ENCODE measurements around the gene TRIM16.
A peak's percentile ranks its signal among the peaks of the same experiment; 100 is the strongest.
"Not testable (repeated sequence)": the region's sequence is repeated elsewhere in the genome, so short reads cannot be mapped to it uniquely, and the experiment has no call there.

Gene TRIM16

DNA sequence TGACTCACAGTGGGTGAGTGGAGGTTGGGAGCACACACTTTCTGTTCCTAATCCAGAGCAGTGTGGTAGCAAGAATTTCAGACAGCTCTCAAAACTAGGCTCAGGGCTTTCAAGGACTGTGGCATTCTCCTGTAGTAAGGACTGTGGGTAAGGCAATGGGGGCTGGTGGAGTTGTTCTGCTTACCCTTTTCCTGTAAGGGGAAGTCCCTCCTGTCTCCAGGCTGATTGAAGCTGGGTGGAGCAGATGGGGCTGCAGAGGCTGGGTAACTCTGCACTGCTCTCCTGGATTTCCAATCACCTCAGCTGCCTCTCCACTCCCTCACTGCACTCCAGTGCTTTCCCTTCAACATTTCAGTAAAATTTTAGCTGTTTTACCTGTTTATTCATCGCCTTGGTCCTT lies 3.4 kb upstream of the TRIM16 start:
- H3K9ac ChIP-seq (ENCODE audit: low read length); H3K36me3 ChIP-seq (ENCODE audit: control insufficient read depth, insufficient read depth, low read length); H3K4me1 ChIP-seq (ENCODE audit: control insufficient read depth, insufficient read depth, low read length); H3K27me3 ChIP-seq (ENCODE audit: control insufficient read depth, insufficient read depth, low read length); H3K9me3 ChIP-seq (ENCODE audit: control insufficient read depth, insufficient read depth, low read depth, low read length); H3K4me3 ChIP-seq (ENCODE audit: low read depth, low read length); H3K27ac ChIP-seq (ENCODE audit: low read depth, low read length): not testable (repeated sequence)

DNA sequence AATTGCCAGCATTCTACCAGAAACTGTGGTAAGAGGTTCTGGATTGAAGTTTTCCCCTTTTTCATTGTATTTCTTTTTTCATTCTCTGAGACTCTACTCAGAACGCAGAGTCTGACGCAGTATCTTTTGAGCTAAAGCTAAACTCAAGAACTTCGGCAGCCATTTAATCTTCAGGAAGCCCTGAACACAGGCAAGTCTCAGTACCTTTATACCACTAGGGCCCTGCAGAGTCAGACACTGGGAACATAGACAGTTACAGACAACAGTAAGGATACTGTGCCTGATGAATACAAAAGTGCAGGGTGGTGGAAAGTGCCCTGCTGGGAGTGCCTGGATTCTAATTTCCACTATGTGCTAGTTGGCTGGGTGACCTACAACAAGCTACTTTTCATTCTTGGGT lies 976 bp downstream of the TRIM16 start:
- H3K4me1 ChIP-seq (ENCODE audit: control insufficient read depth, insufficient read depth, low read length); H3K27me3 ChIP-seq (ENCODE audit: control insufficient read depth, insufficient read depth, low read length); H3K9me3 ChIP-seq (ENCODE audit: control insufficient read depth, insufficient read depth, low read depth, low read length); H3K9ac ChIP-seq (ENCODE audit: low read length); H3K27ac ChIP-seq (ENCODE audit: low read depth, low read length); H3K36me3 ChIP-seq (ENCODE audit: control insufficient read depth, insufficient read depth, low read length): not testable (repeated sequence)
- H3K4me3 ChIP-seq (ENCODE audit: low read depth, low read length) = peak overlapping the region; percentile 93

DNA sequence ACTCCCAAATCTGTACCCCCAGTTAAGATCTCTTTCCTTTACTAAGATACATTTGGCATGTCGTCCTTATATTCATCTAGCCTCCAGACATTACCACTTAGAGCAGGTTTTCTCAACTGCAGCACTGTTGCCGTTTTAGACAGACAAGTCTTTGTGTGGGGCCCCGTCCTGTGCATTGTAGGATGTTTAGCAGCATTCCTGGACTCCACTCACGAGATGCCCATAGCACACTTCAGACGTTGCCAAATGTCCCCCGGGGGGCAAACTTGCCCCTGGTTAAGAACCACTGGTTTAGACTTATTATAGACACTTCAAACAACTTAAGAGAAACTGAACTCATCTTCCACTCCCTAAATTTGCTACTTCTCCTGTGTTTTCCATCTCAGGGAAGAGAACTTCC lies 8.1 kb downstream of the TRIM16 start:
- not testable (repeated sequence) for H3K4me1 ChIP-seq (ENCODE audit: control insufficient read depth, insufficient read depth, low read length); H3K27ac ChIP-seq (ENCODE audit: low read depth, low read length); H3K9ac ChIP-seq (ENCODE audit: low read length); H3K27me3 ChIP-seq (ENCODE audit: control insufficient read depth, insufficient read depth, low read length); H3K9me3 ChIP-seq (ENCODE audit: control insufficient read depth, insufficient read depth, low read depth, low read length); H3K4me3 ChIP-seq (ENCODE audit: low read depth, low read length)
- peaks cover 16% of the 10 kb centered on the region for H3K36me3 ChIP-seq (ENCODE audit: control insufficient read depth, insufficient read depth, low read length)

- not testable (repeated sequence) for H3K4me3 ChIP-seq (ENCODE audit: low read depth, low read length); H3K27me3 ChIP-seq (ENCODE audit: control insufficient read depth, insufficient read depth, low read length); H3K4me1 ChIP-seq (ENCODE audit: control insufficient read depth, insufficient read depth, low read length); H3K9me3 ChIP-seq (ENCODE audit: control insufficient read depth, insufficient read depth, low read depth, low read length); H3K9ac ChIP-seq (ENCODE audit: low read length); H3K27ac ChIP-seq (ENCODE audit: low read depth, low read length)
- H3K36me3 ChIP-seq (ENCODE audit: control insufficient read depth, insufficient read depth, low read length) = peaks cover 14% of the 10 kb centered on the region
Measured at GRCh38 chr17:15674640-15675039, 9.5 kb downstream of the TRIM16 start.

DNA sequence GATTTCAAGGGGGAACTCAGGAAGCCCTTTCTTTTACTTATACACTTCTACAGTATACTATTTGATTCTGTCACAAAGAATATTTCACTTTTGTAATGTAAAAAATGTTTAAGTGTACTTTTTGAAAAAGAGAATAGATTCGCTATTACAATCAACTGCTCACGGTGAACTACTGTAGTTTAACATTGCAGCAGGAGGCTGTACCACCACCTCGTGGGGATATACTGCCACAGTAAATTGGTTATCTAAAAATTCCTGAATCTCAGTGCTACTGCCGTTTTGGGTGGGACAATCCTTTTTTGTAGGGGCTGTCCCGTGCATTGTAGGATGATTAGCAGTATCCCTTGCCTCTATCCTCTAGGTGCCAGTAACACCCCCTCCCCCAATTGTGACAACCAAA lies 14.6 kb downstream of the TRIM16 start:
- H3K27me3 ChIP-seq (ENCODE audit: control insufficient read depth, insufficient read depth, low read length); H3K4me1 ChIP-seq (ENCODE audit: control insufficient read depth, insufficient read depth, low read length); H3K27ac ChIP-seq (ENCODE audit: low read depth, low read length); H3K36me3 ChIP-seq (ENCODE audit: control insufficient read depth, insufficient read depth, low read length); H3K4me3 ChIP-seq (ENCODE audit: low read depth, low read length); H3K9ac ChIP-seq (ENCODE audit: low read length); H3K9me3 ChIP-seq (ENCODE audit: control insufficient read depth, insufficient read depth, low read depth, low read length): not testable (repeated sequence)

DNA sequence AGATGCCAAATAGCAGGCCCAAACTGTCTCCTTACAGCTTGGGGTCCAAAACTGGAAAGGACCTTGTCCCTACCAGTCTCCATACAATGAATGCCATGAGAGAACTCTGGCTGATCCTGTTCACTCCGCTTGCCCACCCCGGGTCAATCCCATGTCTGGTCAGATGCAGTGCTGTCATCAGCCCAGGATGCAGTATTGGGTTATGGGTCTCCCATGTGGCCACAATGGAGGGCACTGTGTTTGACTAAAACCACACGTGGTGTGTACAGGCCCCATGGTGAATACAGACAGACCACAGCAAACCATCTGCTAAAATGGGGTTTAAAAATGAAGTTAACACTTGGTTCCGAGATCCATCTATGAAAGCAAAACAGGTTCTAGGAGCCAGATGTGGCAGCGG lies 20.4 kb downstream of the TRIM16 start:
- no peaks in the 10 kb centered on the region for H3K9me3 ChIP-seq (ENCODE audit: control insufficient read depth, insufficient read depth, low read depth, low read length)
- no peak overlapping the region for H3K4me3 ChIP-seq (ENCODE audit: low read depth, low read length)
- H3K27me3 ChIP-seq (ENCODE audit: control insufficient read depth, insufficient read depth, low read length) = no peaks in the 10 kb centered on the region
- no peak overlapping the region for H3K27ac ChIP-seq (ENCODE audit: low read depth, low read length)
- no peak overlapping the region for H3K9ac ChIP-seq (ENCODE audit: low read length)
- H3K4me1 ChIP-seq (ENCODE audit: control insufficient read depth, insufficient read depth, low read length) = peaks cover 13% of the 10 kb centered on the region; the same call in 1 of the 2 replicates
- H3K36me3 ChIP-seq (ENCODE audit: control insufficient read depth, insufficient read depth, low read length) = peaks cover 38% of the 10 kb centered on the region

DNA sequence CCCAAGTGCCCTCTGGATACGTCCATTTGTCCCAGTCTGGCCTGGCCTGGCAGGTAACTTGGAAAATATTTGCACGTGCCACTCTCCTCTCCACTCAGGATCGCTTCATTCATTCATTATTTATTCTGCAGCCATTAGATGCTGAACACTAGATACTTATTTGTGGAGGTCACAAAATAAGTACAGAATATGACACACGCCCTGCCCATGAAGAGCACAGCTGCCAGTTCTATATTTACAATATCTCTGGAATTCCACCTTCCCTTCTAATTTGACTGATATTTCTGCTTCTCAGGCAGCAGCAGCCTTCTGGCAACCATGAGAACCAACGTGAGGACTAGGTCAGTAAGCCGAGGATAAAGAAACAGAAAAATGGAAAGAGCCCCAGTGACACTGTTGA lies 20.9 kb downstream of the TRIM16 start:
- H3K4me3 ChIP-seq (ENCODE audit: low read depth, low read length) = no peak overlapping the region
- H3K4me1 ChIP-seq (ENCODE audit: control insufficient read depth, insufficient read depth, low read length) = peaks cover 13% of the 10 kb centered on the region; the same call in 1 of the 2 replicates
- no peaks in the 10 kb centered on the region for H3K9me3 ChIP-seq (ENCODE audit: control insufficient read depth, insufficient read depth, low read depth, low read length)
- no peak overlapping the region for H3K9ac ChIP-seq (ENCODE audit: low read length)
- peaks cover 43% of the 10 kb centered on the region for H3K36me3 ChIP-seq (ENCODE audit: control insufficient read depth, insufficient read depth, low read length)
- H3K27ac ChIP-seq (ENCODE audit: low read depth, low read length) = no peak overlapping the region
- no peaks in the 10 kb centered on the region for H3K27me3 ChIP-seq (ENCODE audit: control insufficient read depth, insufficient read depth, low read length)

GRCh38 chr17:15662681-15663080 lies 21.4 kb downstream of the TRIM16 start:
- H3K27me3 ChIP-seq (ENCODE audit: control insufficient read depth, insufficient read depth, low read length) = no peaks in the 10 kb centered on the region
- H3K4me1 ChIP-seq (ENCODE audit: control insufficient read depth, insufficient read depth, low read length) = peaks cover 13% of the 10 kb centered on the region; the same call in 1 of the 2 replicates
- 0 out of 2 replicates have a peak overlapping the region, but pooled peaks have one; percentile 26 for H3K27ac ChIP-seq (ENCODE audit: low read depth, low read length)
- H3K9ac ChIP-seq (ENCODE audit: low read length) = no peak overlapping the region
- H3K9me3 ChIP-seq (ENCODE audit: control insufficient read depth, insufficient read depth, low read depth, low read length) = no peaks in the 10 kb centered on the region
- no peak overlapping the region for H3K4me3 ChIP-seq (ENCODE audit: low read depth, low read length)
- H3K36me3 ChIP-seq (ENCODE audit: control insufficient read depth, insufficient read depth, low read length) = peaks cover 42% of the 10 kb centered on the region

DNA sequence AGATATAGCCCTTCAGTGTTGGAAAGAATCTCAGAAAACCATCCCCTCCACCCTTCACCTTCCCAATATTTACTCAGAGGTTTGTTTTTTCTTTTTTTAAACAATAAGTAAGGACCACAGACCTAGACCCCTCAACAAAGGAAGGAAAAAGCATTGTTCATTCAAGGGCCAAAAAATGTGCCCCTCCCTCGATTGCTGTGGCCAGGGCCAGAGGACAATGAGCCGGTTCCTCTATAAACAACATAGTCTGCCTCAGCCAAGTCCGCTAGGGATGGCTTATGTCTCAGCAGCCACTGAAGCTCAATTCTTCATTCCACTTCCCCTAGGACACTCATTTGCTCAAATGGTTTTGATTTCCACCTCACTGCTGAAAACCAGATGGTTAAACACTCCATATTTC lies 24.0 kb downstream of the TRIM16 start:
- Histone ChIP-seq H3K27ac (ENCODE audit: low read depth, low read length) (peak overlapping the region; percentile 8; the same call in 1 of the 2 replicates), H3K36me3 (ENCODE audit: control insufficient read depth, insufficient read depth, low read length) (peaks cover 51% of the 10 kb centered on the region), H3K4me1 (ENCODE audit: control insufficient read depth, insufficient read depth, low read length) (peaks cover 15% of the 10 kb centered on the region), H3K9ac (ENCODE audit: low read length) (no peak overlapping the region), H3K4me3 (ENCODE audit: low read depth, low read length) (no peak overlapping the region), H3K27me3 (ENCODE audit: control insufficient read depth, insufficient read depth, low read length) (no peaks in the 10 kb centered on the region), H3K9me3 (ENCODE audit: control insufficient read depth, insufficient read depth, low read depth, low read length) (no peaks in the 10 kb centered on the region)

GRCh38 chr17:15659663-15660062 lies 24.4 kb downstream of the TRIM16 start:
- Histone ChIP-seq H3K9ac (ENCODE audit: low read length) (no peak overlapping the region), H3K36me3 (ENCODE audit: control insufficient read depth, insufficient read depth, low read length) (peaks cover 51% of the 10 kb centered on the region), H3K9me3 (ENCODE audit: control insufficient read depth, insufficient read depth, low read depth, low read length) (no peaks in the 10 kb centered on the region), H3K4me1 (ENCODE audit: control insufficient read depth, insufficient read depth, low read length) (peaks cover 18% of the 10 kb centered on the region), H3K27me3 (ENCODE audit: control insufficient read depth, insufficient read depth, low read length) (no peaks in the 10 kb centered on the region), H3K4me3 (ENCODE audit: low read depth, low read length) (no peak overlapping the region), H3K27ac (ENCODE audit: low read depth, low read length) (no peak overlapping the region)

GRCh38 chr17:15659236-15659635 lies 24.9 kb downstream of the TRIM16 start:
- Histone ChIP-seq H3K9ac (ENCODE audit: low read length) (no peak overlapping the region), H3K9me3 (ENCODE audit: control insufficient read depth, insufficient read depth, low read depth, low read length) (no peaks in the 10 kb centered on the region), H3K4me1 (ENCODE audit: control insufficient read depth, insufficient read depth, low read length) (peaks cover 18% of the 10 kb centered on the region), H3K4me3 (ENCODE audit: low read depth, low read length) (no peak overlapping the region), H3K27ac (ENCODE audit: low read depth, low read length) (no peak overlapping the region), H3K36me3 (ENCODE audit: control insufficient read depth, insufficient read depth, low read length) (peaks cover 46% of the 10 kb centered on the region), H3K27me3 (ENCODE audit: control insufficient read depth, insufficient read depth, low read length) (no peaks in the 10 kb centered on the region)

- no peaks in the 10 kb centered on the region for H3K27me3 ChIP-seq (ENCODE audit: control insufficient read depth, insufficient read depth, low read length)
- H3K4me1 ChIP-seq (ENCODE audit: control insufficient read depth, insufficient read depth, low read length) = peaks cover 18% of the 10 kb centered on the region
- no peak overlapping the region for H3K4me3 ChIP-seq (ENCODE audit: low read depth, low read length)
- H3K9me3 ChIP-seq (ENCODE audit: control insufficient read depth, insufficient read depth, low read depth, low read length) = no peaks in the 10 kb centered on the region
- no peak overlapping the region for H3K9ac ChIP-seq (ENCODE audit: low read length)
- H3K36me3 ChIP-seq (ENCODE audit: control insufficient read depth, insufficient read depth, low read length) = peaks cover 38% of the 10 kb centered on the region
- no peak overlapping the region for H3K27ac ChIP-seq (ENCODE audit: low read depth, low read length)
Measured at GRCh38 chr17:15658296-15658695, 25.8 kb downstream of the TRIM16 start.
